GM12875 (cell line): ENCODE measurements around the gene PICALM.
"Not testable (repeated sequence)": the region's sequence is repeated elsewhere in the genome, so short reads cannot be mapped to it uniquely, and the experiment has no call there.

ENCODE experiments used
- H3K4me3 ChIP-seq: one replicate; pipeline ENCODE4 v1.5.1; 2011; ENCODE audit warnings: low read depth, low read length, control low read depth
- CTCF ChIP-seq: IDR thresholded peaks from 2 replicates; pipeline ENCODE4 v1.5.1; 2011; ENCODE audit warnings: low read depth, mild to moderate bottlenecking, control low read depth, inconsistent platforms, low read length, moderate library complexity, borderline replicate concordance; ENCODE audit not compliant: insufficient read depth

Gene PICALM

GRCh38 chr11:86108191-86108590, 39.3 kb upstream of the PICALM start:
- H3K4me3 ChIP-seq = no peak overlapping the region
- TF ChIP-seq CTCF = no peak

- H3K4me3 ChIP-seq = no peak overlapping the region
- TF ChIP-seq CTCF = no peak
Observed at GRCh38 chr11:86106916-86107315, 38.0 kb upstream of the PICALM start.

GRCh38 chr11:86106031-86106430, 37.1 kb upstream of the PICALM start:
- H3K4me3 ChIP-seq = not testable (repeated sequence)

GRCh38 chr11:86105601-86106000, 36.7 kb upstream of the PICALM start:
- not testable (repeated sequence) for H3K4me3 ChIP-seq

GRCh38 chr11:86103808-86104207, 34.9 kb upstream of the PICALM start:
- H3K4me3 ChIP-seq = no peak overlapping the region
- TF ChIP-seq CTCF = no peak

- H3K4me3 ChIP-seq = no peak overlapping the region
- no peak for TF ChIP-seq CTCF
Observed at GRCh38 chr11:86101941-86102407, 33.1 kb upstream of the PICALM start.

- no peak for TF ChIP-seq CTCF
- no peak overlapping the region for H3K4me3 ChIP-seq
Observed at GRCh38 chr11:86101493-86101892, 32.6 kb upstream of the PICALM start.

- no peak for TF ChIP-seq CTCF
- no peak overlapping the region for H3K4me3 ChIP-seq
Observed at GRCh38 chr11:86099874-86100273, 31.0 kb upstream of the PICALM start.

- no peak for TF ChIP-seq CTCF
Observed at GRCh38 chr11:86097980-86098379, 29.1 kb upstream of the PICALM start.

More at GRCh38 chr11:86097980-86098379, 29.1 kb upstream of the PICALM start:
- no peak overlapping the region for H3K4me3 ChIP-seq
